NCI-H1105 (cell line): ENCODE data around the gene FGG.
"Not testable (repeated sequence)": the region's sequence is repeated elsewhere in the genome, so short reads cannot be mapped to it uniquely, and the experiment has no call there.

ENCODE experiments used
- DNase-seq: peaks from one replicate; lab custom pipeline; 2025; lab: John Stamatoyannopoulos, UW

Gene FGG

DNA sequence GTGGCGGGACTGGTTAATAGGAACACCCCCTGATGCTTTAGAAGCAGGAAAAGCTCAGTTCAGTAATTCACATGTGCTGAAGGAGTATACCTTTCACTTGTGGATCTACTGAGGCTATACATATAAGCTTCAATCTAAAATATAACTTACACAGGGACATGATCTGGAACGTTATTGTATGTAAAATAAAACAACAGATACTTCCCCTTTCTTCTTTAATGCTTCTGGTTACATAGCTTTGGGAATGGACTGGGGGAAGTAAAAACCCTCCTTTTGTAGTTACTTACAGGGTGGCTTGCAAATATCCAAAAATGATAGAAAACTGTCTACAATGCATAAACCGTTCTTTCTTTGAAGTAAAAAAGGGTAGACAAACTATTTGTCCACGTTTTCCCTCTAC is 1.9 kb downstream of the FGG start:
- no peak for DNase-seq

DNA sequence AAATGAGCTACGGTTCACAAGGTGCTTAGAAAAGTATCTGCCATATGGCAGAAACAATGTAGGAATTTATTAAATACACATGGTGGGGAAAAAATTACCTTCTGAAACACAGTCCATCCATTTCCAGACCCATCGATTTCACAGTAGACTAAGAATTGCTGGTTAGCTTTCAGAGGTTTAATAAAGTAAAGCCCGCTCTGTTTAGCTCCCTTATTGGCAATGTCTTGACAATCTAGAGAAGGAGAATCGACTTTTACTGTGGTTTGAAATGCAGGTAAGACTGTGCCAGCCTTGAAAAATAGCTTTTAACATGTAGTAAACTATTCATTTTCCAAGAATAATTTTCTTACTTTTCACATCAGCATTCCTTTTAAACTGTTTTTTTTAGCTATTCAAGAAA is 2.9 kb downstream of the FGG start:
- DNase-seq: no peak

DNA sequence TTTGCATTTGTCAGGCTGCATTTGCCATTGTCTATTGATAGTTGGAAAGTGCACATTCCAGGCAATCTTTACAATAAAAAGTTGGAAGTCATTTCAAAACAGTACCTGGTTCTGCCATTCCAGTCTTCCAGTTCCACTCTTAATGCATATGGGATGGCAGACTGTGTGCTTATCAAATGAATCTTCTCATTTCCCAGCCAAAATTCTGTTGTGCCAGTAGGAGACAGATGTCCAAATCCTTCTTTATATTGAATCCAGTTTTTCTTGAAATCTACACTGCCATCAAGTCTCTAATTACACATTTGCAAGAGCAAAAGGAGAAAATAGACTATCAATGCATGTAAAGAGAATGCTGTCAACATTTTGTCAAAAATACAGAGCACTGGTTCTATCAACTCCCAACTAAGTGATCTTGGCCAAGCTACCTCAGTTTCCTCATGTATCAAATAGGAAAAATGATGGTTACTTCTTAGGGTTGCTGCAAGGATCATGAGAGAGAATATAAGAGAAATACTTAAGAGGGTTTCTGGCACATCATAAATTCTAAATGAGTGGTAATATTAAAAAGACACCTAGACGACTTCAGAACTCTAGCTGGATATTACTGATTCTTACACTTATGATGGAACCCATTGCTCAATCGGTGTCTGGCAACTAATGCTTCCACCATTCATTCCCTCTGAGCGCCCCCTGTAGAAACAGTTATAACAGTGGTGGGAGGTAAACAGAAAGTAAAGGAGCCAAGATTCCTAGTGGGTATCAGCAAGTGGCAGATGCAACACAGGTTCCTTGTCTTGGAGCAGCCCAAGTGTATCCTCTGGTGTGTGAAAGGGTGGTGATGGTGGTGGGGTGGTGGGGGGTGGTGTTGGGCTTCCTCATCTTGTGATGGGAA is 3.8 kb downstream of the FGG start:
- DNase-seq: no peak

DNA sequence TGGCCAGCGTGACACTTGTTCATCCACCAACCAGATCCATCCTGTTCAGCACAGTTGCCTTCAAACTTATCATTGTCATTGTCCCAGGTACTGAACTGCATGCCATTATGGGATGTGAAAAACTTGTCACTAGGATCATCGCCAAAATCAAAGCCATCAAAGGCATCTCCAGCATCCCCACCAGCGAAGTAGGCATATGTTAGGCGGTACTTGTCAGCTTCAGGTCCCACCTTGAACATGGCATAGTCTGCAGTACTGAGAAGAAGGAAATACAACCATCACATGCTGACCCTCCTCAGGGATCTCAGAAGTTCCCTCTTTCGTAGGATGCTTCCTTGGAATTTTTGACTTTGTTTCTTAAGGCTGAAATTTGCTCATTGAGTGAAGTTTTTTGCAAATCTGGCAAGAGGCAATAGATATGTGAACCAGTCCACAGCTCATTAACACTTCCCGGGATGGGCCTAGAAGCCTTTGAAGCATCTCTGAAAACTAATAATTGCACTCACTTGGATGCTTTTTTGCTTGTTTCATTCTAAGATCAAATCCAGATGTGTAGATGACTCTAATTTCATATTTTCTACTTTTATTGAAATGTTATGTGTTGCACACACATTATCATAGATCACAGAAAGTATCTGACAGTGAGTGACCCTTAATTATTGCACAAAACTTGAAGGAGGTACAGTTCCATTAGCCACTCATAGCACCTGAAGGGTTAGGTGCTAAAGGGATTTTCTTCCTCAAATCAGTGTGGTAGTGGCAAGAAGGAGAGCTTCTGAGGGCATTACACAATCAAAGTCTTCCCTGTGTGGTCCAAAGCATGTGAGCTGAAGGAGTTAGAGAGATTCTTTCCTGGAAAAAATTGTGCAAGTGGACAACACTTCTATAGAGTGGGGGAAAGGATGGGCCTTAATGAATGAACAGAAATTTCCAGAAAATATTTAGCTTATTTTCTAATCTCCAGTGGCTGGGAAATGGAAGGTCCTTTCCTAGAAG is 5.4 kb downstream of the FGG start:
- no peak for DNase-seq

DNA sequence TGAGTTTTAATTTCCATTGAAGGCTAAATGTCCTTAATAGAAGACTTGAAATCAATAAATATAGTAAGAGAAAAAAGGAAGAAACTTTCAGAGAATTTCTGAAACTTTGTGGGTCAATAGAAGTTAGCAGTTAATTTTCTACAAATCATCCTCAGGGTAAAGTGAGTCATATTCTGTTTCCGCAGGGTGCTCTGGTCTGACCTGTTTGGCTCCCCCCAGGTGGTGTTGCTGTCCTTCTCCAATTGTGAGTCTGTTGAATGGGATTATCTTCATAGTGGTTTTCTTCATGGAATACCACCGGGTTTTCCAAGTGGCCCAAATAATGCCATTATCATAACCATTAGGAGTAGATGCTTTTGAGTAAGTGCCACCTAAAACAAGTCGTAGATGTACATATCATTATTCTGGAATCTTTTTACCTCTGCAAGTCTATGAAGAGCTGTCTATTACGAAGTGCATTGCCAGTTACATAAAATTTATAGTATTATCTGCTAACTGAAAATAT is 7.7 kb downstream of the FGG start:
- no peak for DNase-seq

DNA sequence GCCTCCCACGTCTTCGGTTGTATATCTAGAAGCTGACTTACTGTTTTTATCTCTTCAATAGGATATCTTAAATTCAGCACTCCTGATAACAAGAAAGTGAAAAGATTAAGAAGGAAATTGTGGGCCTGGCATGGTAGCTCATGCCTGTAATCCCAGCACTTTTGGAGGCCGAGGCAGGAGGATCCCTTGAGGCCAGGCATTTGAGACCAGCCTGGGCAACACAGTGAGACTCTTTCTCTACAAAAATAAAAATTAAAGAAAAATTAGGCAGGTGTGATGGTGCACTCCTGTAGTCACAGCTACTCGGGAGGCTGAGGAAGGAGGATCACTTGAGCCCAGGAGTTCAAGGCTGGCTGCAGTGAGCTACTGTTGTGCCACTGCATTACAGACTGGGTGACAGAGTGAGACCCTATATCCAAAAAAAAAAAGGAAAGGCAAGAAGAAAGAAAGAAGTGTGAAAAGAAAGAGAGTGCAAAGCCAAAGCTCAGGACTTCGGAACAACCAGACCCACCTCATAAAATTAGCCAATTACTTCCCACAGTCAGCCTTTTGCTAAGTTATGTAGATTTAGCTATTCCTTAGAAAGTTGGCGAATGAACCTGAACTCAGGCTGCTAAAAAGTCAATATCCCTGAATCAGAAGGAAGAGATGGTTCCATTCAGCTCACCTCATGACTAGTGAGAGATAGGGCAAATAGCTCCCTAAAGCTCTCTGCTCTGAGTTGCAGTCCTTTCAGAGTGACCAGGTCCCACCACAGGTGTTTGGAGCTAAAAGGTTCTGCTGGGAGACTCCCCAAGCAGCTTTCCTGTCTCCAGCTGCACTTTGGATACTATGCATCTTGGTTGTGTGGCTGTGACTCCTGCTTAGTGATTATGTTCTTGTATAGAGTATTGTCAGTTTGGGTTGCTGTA is 9.2 kb downstream of the FGG start:
- DNase-seq: no peak

DNA sequence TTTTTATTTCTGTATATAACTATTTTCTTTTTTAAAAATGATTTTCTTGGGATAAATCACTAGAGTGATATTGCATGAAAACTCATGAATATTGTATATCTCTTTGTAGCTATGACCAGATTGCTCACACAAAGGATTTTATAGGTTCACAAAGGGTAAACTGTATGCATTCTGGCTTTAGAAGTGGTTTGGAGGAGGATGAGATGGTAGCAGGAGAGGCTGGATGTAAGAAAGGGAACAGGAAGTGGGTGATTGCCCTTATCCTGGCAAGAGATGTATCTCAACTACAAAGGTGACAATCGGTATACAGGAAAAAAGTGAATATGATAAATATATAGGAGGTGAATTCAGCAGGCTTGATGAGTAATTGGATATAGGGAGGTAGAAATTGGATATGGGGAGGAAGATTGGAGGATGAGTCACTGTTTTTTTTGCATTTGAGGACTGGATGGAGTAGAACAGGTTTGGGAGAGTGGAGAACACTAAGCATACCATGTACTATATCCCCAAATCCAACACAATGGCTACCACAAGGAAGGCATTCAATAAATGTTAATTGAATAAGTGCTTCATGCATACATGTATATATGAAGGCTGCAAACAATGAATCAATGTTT is 9.9 kb downstream of the FGG start:
- no peak for DNase-seq

DNA sequence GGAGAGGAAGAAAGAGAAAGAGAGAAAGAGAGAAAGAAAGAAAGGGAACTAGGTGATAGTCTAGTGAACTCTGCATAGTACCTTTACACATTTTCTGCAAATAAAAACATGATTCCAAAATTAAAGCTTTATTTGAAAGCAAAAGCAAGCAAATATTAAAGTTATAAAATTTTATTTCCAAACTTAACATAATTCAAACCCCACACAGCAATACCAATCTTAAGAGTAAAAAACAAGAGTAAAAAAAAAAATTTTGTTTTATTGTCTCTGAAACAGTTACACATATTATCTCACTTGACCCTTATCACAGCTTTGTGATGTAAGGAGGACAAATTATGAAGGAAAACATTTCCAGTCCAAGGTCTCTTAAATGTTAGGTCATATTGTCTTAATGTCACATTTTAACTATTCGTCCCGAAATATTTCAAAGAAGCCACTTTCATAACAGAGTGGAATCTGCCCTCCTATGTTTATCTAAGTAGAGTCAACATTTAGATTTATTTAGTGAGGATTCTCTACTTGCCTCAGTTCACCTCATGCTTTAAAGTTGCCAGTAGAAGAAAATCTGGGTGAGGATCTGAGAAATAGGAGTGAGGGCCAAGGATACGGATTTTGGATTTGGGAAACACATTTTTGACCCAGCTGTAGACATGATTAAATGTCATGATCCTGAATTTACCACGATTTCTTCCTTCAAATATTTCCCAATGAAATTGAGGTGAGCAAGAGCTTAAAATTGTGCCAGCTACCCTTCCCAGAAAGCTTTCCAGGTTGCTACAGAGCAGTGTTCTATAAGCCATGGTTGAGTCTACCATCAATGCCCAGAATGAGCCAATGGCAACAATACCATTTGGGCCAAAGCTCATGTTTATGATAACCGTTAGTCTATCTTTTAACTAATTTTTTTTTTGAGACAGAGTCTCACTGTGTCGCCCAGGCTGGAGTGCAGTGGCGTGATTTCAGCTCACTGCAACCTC is 14.4 kb downstream of the FGG start:
- DNase-seq: no peak

DNA sequence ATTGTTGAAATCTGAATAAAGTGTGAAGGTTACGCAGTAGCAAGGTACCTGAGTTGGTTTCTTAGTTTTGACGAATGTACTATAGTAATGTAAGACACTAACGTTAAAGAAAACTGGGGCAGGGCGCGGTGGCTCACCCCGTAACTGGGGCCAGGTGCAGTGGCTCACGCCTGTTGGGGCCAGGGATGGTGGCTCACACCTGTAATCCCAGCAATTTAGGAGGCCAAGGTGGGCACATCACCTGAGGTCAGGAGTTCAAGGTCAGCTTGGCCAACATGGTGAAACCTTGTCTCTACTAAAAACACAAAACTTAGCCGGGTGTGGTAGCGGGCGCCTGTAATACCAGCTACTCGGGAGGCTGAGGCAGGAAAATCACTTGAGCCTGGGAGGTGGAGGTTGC is 15.2 kb downstream of the FGG start:
- not testable (repeated sequence) for DNase-seq

DNA sequence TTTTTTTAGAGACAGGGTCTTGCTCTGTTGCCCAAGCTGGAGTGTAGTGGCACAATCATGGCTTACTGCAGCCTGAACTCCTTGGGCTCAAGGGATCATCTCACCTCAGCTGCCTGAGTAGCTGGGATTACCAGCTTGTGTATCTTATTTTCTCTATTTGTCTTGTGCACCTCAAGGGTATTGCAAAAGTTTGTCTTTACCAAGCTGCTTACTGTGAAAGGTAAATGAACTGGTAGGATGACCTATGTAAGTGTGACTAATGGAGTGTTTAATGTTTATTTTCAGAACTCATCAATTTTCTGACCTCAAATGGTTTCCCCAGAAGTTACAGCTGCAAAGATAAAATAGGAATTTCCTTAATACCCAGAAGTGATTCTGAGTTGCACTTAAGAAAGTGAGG is 16.6 kb downstream of the FGG start:
- no peak for DNase-seq

DNA sequence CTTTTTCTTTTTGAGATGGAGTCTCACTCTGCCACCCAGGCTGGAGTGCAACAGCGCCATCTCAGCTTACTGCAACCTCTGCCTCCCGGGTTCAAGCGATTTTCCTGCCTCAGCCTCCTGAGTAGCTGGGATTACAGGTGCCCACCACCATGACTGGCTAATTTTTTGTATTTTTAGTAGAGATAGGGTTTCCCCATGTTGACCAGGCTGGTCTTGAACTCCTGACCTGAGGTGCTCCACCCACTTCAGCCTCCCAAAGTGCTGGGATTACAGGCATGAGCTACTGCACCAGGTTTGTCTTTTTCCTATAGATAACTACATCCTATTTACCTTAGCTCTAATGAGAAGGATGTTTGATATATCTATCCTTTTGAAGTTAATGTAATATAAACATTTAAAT is 18.1 kb downstream of the FGG start:
- not testable (repeated sequence) for DNase-seq

DNA sequence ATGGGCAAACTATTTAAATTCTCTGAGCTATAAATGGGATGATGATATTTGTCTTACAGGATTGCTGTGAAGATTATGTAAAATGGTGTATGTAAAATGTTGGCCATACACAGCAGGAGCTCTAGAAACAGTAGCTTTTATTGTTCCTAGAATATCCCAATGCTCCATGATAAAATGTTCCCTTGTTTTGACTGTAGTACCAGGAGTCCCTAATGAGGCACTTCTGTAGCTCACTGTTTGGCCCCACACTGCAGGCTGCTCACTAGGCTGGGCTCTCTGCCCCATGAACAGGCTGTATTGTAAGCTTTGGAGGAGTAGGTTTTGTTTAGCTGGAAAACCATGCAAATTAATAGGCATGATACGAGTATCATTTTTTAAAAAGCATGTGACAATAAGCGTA is 18.6 kb downstream of the FGG start:
- no peak for DNase-seq

DNA sequence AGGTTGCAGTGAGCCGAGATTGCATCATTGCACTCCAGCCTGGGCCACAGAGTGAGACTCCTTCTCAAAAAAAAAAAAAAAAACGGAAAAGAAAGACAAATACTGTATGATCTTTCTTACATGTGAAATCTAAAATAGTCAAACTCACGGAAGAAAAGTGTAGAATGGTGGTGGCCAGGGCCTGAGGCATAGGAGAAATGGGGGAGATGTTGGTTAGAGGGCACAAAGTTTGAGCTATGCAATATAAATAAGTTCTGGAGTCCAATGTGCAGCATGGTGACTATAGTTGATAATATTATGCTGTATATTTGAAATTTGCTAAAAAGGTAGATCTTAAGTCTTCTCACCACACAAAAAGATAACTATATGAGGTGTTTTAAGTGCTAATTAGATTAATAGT is 20.6 kb downstream of the FGG start:
- DNase-seq: no peak

DNA sequence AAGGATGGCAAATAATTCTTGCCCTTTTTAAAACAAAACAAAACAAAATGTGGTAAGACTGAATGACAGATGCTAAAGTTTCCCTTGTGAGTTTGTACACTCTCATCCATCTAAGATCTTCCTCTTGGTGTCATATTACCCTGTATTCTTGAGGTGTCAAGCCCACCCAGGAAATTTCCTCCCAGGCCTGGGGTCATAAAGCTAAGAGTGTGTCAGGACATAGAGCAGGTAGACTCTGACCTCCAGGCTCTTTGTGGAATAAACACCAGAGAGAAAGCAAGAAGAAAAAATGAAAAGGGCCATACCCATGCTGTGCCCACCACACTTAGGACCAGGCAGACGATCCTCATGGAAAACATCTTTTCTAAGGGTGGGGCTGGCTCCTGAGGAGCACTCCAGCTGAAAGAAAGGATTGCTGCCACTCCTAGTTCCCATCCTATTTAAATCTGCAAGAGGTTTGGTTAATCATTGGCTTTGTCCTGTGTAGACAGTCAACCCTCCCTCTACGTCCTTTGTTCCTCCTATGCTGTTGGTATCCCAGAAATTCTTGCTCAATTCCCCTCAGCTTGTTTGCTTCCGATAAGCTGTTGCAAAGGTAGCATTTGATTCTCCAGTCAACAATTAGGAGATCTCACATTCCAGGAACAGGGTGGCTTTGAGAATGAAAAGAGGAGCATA is 22.0 kb downstream of the FGG start, which contains the start of gene FGA:
FGA (minus strand) TSS at position 414 of the 678 bp plus-strand sequence; CDS start at position 359, 55 bp downstream.
- DNase-seq: no peak

DNA sequence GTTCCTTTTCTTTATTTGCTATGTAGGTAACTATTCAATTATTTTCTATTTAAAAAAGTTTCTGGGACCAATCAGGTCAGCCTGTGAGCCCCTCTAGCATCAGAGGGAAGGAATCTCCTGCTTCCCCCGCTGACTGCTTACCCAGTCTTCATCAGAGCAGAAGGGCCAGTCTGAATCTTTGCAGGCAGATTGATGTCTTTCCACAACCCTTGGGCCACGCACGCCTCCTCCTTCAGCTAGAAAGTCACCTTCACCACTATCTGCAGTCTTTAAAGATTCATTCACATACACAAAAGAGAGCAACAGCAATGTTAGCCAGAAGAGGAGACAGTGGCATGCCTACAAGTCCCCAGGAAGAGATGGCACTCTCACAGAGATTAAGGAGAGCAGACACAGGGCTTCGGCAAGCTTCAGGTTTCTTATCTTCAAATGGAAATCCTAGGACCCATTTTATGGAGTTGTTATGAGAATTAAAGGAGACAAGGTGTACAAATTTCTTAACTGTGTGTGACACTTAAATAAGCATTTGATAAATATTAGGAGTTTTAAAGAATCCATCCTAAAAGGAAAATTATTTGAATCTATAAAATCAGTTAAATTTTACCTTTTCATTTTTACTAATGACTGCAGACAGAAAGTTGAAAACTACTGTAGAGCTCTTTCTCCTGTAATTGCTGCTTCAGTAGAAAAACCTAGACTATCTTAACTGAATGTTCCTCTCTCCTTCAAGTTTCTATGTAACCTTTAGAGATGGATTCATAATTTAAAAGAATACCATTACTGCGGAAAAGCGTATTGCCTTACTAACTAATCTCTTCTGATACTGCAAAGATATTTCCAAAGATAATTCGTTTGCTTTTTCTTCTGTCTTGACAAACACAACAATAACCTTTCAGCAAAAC is 22.9 kb downstream of the FGG start:
- no peak for DNase-seq

DNA sequence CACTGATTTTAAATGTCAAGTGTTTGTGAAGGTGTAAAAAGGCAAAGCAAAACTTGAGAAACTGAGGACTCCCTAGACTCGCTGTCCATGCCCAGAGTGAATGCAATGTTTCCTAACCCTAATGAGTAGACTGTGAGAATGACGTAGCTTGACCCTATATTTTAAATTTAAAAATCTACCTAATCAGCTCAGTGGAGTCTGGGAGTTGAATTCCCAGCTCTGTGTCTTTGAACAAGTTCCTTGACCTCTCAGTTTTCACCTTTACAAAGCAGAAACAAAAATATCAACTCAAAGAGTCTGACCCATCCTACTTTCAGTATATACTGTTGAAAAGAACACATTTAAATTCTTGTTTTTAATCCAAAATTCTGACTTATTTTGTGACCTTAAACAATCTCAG is 24.3 kb downstream of the FGG start:
- no peak for DNase-seq

DNA sequence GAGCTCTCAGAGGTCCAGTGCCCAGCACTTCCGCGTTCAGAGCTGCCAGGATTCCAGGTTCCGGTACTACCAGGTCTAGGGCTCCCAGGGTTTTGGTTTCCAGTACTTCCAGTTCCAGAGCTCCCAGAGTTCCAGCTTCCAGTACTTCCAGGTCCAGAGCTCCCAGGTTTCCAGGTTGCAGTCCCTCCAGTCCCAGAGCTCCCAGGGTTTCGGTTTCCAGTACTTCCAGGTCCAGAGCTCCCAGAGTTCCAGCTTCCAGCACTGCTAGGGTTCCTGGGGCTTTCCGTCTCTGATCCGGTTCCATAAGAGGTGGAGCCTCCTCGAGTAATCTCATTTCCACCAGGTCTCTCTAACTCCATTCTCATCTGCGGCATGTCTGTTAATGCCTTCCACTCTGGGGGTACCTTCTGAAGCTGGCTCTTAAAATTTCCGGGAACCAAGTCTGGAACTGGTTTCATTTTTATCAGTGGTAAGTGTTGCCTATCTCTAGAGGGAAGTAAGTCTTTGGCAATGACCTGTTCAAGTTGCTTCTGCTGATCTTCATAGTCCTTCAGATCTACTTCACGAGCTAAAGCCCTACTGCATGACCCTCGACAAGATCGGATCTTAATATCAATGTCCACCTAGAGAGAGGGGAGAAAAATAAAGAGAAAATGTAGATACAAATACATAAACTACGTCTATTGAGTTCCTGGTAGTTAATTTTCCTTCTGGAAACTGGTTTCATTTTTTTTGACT is 26.0 kb downstream of the FGG start:
- DNase-seq: no peak
